ENCODE data around the gene ADGRG6.
A peak's percentile ranks its signal among the peaks of the same experiment; 100 is the strongest.

Gene ADGRG6

DNA sequence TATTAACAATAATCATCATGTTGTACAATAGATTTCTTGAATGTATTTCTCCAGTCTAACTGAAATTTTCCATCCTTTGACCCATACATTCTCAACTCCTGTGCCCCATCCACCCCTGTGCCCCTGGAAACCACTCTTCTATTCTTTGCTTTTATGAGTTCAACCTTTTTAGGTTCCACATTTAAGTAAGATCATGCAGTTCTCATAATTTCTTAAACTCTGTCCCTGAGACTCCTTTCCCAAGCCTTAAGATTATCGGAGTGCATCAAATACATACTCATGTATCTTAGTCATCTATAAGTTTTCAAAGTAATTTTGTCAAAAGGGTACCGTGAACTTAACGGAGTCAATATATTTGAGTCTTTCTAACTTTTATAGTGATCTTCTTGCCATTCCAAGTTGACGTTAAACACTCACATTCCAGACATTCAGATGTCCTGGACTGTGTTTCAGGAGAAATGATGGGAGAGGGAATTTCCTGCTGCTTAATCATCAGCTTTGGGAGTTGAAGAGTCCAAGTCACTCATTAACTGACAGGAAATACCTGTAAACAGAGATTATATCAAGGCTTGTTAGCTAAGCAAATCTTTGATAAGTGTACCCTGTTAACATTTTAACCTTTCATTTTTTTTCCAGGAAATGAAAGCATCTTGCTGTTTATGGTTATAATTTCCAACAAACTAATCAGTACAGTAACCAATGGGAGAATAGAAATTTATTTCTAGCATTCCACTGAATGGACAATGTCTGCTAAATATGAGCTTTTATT lies 73.3 kb downstream of the ADGRG6 start:
- DNase-seq: no peak
- Mint-ChIP-seq H3K4me1 (no peaks in the 10 kb centered on the region), H3K27me3 (peaks cover 4% of the 10 kb centered on the region), H3K4me3 (no peak overlapping the region), H3K9me3 (no peaks in the 10 kb centered on the region), H3K36me3 (no peaks in the 10 kb centered on the region), H3K27ac (no peak overlapping the region)
- CTCF ChIA-PET: no interaction called here

DNA sequence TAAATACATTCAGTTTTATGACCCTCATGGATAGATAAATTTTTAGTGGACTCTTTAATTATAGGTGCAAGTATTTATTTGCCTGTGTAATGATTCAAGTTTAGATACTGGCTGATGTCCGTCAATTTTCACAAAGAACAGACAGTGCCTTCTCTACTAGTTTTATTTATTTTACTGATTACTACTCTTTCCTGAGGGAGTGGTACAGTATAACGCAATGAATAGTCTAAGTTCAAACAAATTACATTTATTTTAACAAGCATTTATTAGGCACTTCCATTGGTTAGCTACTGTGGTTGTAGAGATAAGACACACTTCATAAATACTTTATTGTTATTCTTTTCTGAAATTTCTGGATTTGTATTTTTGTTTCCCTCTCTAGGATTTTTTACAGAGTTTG lies 74.3 kb downstream of the ADGRG6 start:
- CTCF ChIA-PET: no interaction called here
- peaks cover 4% of the 10 kb centered on the region for H3K27me3 Mint-ChIP-seq
- no peaks in the 10 kb centered on the region for H3K36me3 Mint-ChIP-seq
- H3K4me1 Mint-ChIP-seq: no peaks in the 10 kb centered on the region
- no peaks in the 10 kb centered on the region for H3K9me3 Mint-ChIP-seq
- no peak overlapping the region for H3K27ac Mint-ChIP-seq
- no peak overlapping the region for H3K4me3 Mint-ChIP-seq
- DNase-seq: no peak

DNA sequence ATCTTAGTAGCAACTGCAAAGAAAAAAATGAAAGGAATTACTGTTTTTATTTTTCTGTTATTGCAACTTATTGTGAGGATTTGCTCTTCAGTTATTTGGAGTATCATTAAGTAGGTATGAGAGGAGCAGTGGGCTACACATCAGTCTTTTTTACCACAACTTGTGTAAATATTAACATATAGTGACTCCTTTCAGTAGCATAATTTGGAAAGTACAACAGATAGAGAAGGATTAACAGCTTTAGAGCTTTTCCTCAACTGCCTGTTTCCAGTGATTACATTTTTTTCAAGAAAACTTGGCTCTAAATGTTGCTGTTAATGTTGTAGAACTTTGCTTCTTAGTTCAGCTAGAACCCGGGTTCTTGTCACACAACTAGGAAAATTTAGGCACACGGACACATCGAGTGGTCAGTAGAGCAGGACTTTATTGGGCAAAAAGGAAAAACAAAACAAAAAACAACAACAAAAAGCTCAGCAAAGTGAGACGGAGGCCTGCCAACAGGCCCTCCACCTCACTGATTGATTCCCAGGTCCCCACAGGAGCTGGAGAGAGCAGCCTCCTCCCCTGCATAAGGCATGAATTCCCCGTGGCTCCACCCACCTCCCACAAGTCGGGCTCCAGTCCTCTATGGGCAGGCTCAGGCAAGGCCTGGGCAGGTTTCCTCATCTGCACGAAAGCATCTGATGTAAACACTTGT lies 75.1 kb downstream of the ADGRG6 start:
- Mint-ChIP-seq H3K36me3 (no peaks in the 10 kb centered on the region), H3K27ac (no peak overlapping the region), H3K9me3 (no peaks in the 10 kb centered on the region), H3K4me3 (no peak overlapping the region), H3K4me1 (no peaks in the 10 kb centered on the region), H3K27me3 (peaks cover 4% of the 10 kb centered on the region)
- CTCF ChIA-PET: no interaction called here
- no peak for DNase-seq

DNA sequence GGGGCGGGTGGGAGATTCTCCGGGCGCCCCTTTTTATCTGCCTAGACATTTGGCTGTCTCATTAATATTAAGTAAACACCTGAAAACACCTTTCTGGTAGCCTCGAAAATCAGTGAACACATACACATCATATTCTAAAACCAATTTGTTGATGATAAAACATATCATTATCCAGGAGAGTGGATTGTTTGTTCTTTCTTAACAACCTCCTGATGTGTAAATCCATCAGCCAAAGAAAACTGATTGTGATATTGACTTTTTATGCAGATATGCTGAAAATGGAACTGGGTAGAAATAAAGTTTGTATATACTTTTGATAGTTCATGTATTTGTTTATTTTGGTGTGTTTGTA lies 75.7 kb downstream of the ADGRG6 start:
- no peak for DNase-seq
- Mint-ChIP-seq H3K4me3 (no peak overlapping the region), H3K36me3 (no peaks in the 10 kb centered on the region), H3K27ac (no peak overlapping the region), H3K27me3 (peaks cover 4% of the 10 kb centered on the region), H3K9me3 (no peaks in the 10 kb centered on the region), H3K4me1 (no peaks in the 10 kb centered on the region)
- CTCF ChIA-PET: no interaction called here

DNA sequence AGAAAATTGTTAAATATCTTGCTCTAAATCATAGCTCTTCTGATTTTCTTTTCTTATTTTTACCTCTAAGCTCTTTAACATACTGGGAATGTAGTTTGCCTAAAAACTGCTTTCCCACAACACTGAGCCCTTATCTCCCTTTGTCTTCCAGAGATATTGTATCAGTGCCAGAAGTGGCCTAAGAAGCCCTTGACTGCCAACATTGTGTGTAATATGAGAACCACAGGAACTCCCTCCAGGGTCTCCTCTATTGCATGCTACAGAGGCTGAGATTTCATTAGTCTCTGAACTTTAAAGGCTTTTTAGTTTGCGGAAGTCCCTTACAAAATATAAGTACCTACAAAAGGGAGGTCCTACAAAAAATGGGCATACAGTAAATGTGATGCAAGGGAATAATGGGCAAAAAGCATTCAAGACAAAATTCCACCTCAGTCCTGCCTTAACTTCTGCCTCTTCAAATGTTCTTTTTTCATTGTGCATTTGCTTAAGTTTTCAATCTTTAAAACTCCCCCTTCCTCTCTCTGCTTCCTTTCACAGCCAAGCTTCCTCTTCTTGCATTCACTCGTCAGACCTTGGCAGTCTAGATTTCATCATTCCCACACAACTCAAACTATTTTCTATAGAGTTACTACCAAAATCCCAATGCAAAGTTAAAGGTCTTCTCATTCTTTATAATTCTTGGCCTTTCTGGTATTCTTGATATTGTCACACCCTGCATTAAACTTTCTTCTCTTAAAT lies 76.5 kb downstream of the ADGRG6 start:
- peaks cover 4% of the 10 kb centered on the region for H3K27me3 Mint-ChIP-seq
- no peak overlapping the region for H3K4me3 Mint-ChIP-seq
- H3K36me3 Mint-ChIP-seq: no peaks in the 10 kb centered on the region
- DNase-seq: no peak
- CTCF ChIA-PET: no interaction called here
- H3K9me3 Mint-ChIP-seq: no peaks in the 10 kb centered on the region
- no peaks in the 10 kb centered on the region for H3K4me1 Mint-ChIP-seq
- no peak overlapping the region for H3K27ac Mint-ChIP-seq

DNA sequence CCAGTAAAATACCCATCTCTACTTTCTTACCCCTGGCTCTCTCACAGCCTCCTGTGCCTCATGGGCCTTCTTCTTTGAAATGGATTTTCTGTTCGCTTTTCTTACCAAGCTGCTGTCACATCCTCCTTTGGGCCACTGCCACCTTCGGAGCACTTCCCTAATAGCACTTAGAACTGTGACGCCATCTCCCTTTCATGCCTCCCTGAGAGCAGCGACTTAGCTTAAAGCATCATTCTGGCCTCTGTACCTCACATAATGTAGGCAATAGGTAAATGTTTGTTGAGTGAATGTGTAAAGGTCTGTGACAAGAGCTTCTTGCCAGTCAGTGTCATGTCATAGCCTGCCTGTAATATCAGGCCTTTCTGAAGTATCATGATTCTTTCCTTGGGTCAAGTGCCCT lies 78.8 kb downstream of the ADGRG6 start:
- H3K4me3 Mint-ChIP-seq: no peak overlapping the region
- no peaks in the 10 kb centered on the region for H3K4me1 Mint-ChIP-seq
- DNase-seq: no peak
- peaks cover 4% of the 10 kb centered on the region for H3K27me3 Mint-ChIP-seq
- no peaks in the 10 kb centered on the region for H3K36me3 Mint-ChIP-seq
- no peaks in the 10 kb centered on the region for H3K9me3 Mint-ChIP-seq
- H3K27ac Mint-ChIP-seq: no peak overlapping the region
- CTCF ChIA-PET: no interaction called here

DNA sequence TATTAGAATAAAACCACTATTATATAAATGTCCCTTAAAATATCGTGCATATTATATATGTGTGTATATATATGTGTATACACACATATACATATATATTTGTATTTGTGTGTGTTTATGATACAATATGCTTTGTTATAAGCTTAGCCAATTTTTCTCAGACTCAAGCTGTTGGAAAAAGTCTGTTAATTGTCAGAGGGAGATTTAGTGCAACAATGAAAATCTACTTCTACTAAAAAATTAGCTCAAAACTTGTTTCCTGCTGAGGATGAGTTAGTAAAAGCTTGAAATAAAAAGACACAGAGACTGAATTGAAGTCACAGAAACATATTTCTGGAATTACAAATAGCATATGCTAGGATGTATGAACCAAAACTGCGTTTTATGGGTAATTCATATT lies 79.4 kb downstream of the ADGRG6 start:
- Mint-ChIP-seq H3K27me3 (peaks cover 4% of the 10 kb centered on the region), H3K9me3 (no peaks in the 10 kb centered on the region), H3K36me3 (no peaks in the 10 kb centered on the region), H3K27ac (no peak overlapping the region), H3K4me1 (no peaks in the 10 kb centered on the region), H3K4me3 (no peak overlapping the region)
- no peak for DNase-seq
- CTCF ChIA-PET: no interaction called here

DNA sequence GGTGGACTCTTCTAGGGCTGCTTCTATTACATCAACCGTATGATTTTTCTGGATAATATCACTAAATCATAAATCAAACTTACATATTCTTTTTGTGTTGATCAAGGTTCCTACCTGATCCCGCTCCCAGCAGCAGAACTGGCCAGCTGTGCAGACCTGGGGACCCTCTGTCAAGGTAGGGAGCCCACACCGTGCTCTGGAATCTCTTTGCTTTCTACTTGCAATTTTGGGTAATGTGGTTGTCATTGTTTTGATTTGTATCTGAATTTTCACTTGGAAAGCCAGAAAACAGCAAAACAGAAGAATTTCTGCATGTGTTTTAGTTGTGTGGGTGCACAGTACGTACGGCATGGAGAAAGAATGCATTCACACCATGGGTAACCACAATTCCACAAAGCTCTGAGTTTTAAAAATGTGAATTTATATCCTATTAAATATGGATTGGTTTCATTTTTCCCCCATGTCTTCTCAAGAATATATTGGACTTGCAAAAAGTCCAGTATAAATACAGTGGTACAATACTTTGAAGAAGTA lies 80.1 kb downstream of the ADGRG6 start:
- H3K9me3 Mint-ChIP-seq: no peaks in the 10 kb centered on the region

DNA sequence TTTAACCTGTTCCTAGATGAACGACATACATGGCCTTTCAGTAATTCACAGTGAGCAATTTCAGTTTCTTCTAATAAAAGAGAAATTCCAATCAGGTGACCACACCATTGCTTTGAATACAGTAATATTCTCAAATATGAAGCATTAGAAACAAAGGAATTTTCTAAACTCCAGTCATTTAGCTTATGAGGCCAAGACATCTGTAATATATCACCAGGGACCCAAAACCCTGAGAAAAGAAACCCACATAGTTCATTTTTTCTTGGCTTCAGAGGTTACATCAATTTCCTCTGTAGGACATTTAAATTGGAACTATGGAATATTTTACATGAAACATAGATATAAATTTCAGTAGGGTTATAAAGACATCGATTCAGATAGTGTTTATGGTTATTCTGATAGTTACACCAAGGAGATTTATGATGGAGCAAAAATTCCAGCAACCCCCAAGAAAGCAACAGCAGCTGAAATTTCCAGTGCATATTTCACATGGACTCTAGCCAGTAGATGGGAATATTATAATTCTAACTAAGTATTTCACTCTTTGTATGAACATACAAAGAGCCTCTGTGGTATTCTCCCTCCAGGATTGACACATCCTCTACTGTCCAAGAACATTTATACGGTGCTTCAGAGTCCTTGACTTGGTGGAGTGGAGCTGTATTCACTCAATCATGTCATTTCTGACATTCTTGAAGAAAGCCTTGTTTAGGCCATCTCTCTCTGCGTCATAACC lies 82.9 kb downstream of the ADGRG6 start:
- CTCF ChIA-PET: no interaction called here
- H3K9me3 Mint-ChIP-seq: no peaks in the 10 kb centered on the region
- H3K4me3 Mint-ChIP-seq: no peak overlapping the region
- H3K27me3 Mint-ChIP-seq: no peaks in the 10 kb centered on the region
- no peak for DNase-seq
- no peak overlapping the region for H3K27ac Mint-ChIP-seq
- H3K36me3 Mint-ChIP-seq: no peaks in the 10 kb centered on the region
- no peaks in the 10 kb centered on the region for H3K4me1 Mint-ChIP-seq

More for the DNA sequence above, 80.1 kb downstream of the ADGRG6 start:
- Mint-ChIP-seq H3K27ac (no peak overlapping the region), H3K4me3 (no peak overlapping the region), H3K27me3 (peaks cover 4% of the 10 kb centered on the region), H3K36me3 (no peaks in the 10 kb centered on the region), H3K4me1 (no peaks in the 10 kb centered on the region)
- CTCF ChIA-PET: interaction anchor here (1.3 kb wide), 1 partner anchor 226 kb away, joined by 4 read pairs; no protein-coding TSS in a partner anchor
- DNase-seq: no peak

DNA sequence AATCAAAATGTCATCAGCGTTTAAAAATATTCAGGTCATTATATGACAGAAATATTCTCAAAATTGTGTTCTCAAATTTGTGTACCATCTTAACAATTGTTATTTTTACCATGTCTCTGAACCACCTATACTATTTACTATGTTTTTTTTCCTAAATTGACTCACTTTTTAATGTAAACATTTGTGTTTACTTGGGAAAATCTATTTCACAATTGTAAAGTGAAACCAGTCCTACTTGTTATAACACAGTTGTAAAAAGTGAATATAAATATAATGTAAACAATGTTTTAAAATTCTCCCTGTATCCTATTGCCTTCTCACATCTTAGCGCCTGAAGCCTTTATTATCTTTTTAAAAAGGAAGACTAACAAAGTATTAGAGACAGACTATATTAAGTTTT lies 83.5 kb downstream of the ADGRG6 start:
- CTCF ChIA-PET: no interaction called here
- Mint-ChIP-seq H3K27ac (no peak overlapping the region), H3K36me3 (no peaks in the 10 kb centered on the region), H3K9me3 (no peaks in the 10 kb centered on the region), H3K27me3 (no peaks in the 10 kb centered on the region), H3K4me3 (no peak overlapping the region), H3K4me1 (no peaks in the 10 kb centered on the region)
- no peak for DNase-seq

DNA sequence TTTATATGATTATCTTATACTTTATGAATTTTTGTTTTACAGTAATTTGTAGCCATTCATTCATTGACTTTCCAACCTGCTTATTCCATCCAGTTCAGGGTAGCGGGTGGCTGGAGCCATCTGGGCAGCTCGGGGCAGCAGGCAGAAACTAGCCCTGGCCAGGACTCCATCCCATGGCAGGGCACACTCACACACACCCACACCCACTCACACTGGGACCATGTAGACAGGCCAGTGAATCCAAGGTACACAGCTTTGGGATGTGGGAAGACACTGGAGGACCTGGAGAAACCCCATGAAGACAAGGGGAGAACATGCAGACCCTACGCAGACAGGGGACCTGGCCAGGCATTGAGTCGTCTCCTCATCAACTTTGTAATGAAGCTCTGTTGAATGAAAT lies 84.8 kb downstream of the ADGRG6 start:
- no peak for DNase-seq
- no peak overlapping the region for H3K27ac Mint-ChIP-seq
- no peaks in the 10 kb centered on the region for H3K27me3 Mint-ChIP-seq
- CTCF ChIA-PET: interaction anchor here (0.7 to 3.0 kb wide), 6 partner anchors 9 to 230 kb away, joined by 3 to 18 read pairs (median 3); no protein-coding TSS in a partner anchor
- no peaks in the 10 kb centered on the region for H3K36me3 Mint-ChIP-seq
- no peaks in the 10 kb centered on the region for H3K9me3 Mint-ChIP-seq
- H3K4me3 Mint-ChIP-seq: no peak overlapping the region
- peaks cover 5% of the 10 kb centered on the region for H3K4me1 Mint-ChIP-seq

DNA sequence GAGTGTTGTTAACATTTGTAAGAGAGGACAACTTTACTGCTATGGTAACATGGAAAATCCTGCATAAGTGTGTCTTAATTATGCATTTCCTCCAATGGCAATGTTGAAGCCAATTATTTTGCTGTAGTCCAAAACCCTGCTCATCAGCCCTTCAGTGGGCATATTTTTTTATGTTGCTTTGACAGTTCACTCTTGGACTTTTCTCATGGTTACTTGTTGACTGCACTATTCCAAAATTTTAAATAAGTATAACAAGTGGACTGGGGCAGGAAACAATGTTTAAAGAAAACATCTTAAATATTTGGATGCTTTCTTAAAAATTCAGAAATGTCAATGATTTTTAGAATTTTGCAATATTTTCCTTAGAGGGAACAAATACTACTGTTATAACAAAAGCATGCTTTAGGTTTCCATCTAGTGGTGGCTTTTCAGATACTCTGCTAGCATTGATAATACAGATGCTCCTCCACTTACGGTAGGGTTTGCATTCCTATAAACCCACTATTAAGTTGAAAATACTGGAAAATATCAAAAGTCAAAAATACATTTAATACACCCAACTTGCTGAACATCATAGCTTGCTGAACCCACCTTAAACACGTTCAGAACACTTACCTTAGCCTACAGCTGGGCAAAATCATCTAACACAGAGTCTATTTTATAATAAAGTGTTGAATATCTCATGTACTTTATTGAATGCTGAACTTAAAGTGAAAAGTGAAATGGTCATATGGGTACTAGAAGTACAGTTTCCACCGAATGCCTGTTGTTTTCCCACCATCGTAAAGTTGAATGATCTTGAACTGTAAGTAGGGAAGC lies 86.4 kb downstream of the ADGRG6 start:
- CTCF ChIA-PET: interaction anchor here (0.6 to 3.0 kb wide), 9 partner anchors 65 to 1456 kb away, joined by 3 to 18 read pairs (median 3); partner anchors contain the start of genes NMBR and VTA1
- H3K4me3 Mint-ChIP-seq: no peak overlapping the region

DNA sequence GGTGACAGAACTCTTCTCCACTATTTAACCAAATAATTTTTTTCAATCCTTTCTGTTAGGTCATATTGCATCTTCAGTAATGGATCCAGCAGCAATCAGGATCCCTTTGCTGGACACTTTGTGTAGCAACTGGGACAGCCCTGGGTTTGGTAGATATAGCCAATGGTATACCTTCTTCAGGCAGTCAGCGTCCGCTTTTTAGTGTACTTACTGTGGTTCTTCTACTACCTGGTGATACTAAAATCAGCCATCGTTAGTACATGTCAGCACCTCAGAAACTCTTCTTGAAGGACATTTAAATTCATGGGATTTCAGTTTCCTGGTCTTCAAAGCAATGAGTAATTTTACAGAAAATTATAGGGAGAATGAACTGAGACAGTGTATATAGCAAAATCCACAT lies 93.5 kb downstream of the ADGRG6 start:
- H3K4me1 Mint-ChIP-seq: peaks cover 30% of the 10 kb centered on the region
- peak overlapping the region; percentile 74 for H3K27ac Mint-ChIP-seq
- no peaks in the 10 kb centered on the region for H3K36me3 Mint-ChIP-seq
- CTCF ChIA-PET: no interaction called here
- peaks cover 22% of the 10 kb centered on the region for H3K27me3 Mint-ChIP-seq
- DNase-seq: no peak
- H3K4me3 Mint-ChIP-seq: peak overlapping the region; percentile 10
- H3K9me3 Mint-ChIP-seq: no peaks in the 10 kb centered on the region

More for the DNA sequence above, 86.4 kb downstream of the ADGRG6 start:
- peaks cover 3% of the 10 kb centered on the region for H3K27me3 Mint-ChIP-seq
- H3K36me3 Mint-ChIP-seq: no peaks in the 10 kb centered on the region
- H3K4me1 Mint-ChIP-seq: peaks cover 5% of the 10 kb centered on the region
- H3K9me3 Mint-ChIP-seq: no peaks in the 10 kb centered on the region
- H3K27ac Mint-ChIP-seq: no peak overlapping the region
- DNase-seq: no peak

Measured in activated naive CD4-positive, alpha-beta T cell treated with anti-CD3 and anti-CD28 coated beads, Interleukin-2, amount 10 ng/mL, durations not matched to agents 7 days and 5 days (primary cell).